HG03097 (cell line): ENCODE measurements around the gene BRINP3.

Experiments used
- ATAC-seq: cut with Tn5 transposase; IDR thresholded peaks from one replicate; pipeline ENCODE4 v1.9.1; 2021; ENCODE audit not compliant: unreplicated experiment, low FRiP score

The BRINP3 gene

DNA sequence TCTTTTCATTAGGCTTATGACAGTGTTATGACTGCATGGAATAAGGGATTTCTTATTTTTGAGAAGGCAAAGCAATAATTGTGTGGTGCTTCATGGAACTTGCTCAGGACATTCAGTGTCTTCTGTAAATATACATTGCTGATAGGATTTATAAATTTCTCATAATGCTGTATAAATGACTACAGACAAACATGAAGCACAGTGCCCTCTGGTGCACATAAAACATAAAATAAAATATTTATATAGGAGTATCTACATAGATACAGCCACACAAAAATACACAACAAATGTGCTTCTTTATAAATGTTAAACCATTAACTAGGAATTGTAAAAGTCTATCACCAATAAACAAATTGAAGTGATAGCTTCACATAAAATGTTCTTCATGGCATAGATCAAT lies 24.1 kb downstream of the BRINP3 start:
- ATAC-seq, result no peak

GRCh38 chr1:190452272-190452848 lies 25.3 kb downstream of the BRINP3 start:
- no peak for ATAC-seq

DNA sequence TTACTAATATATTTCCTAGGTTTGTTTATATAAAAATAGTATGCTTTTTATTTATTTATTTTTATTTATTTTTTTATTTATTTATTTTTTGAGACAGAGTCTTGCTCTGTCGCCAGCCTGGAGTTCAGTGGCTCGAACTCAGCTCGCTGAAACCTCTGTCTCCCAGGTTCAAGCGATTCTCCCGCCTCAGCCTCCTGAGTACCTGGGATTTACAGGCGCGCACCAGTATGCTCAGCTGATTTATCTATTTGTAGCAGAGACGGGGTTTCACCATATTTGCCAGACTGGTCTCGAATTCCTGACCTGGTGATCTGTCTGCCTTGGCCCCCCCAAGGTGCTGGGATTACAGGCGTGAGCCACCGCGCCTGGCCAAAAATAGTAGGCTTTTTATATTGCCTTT lies 33.2 kb downstream of the BRINP3 start:
- no peak for ATAC-seq

- ATAC-seq, result no peak
Observed at GRCh38 chr1:190439447-190439846, 38.2 kb downstream of the BRINP3 start.

DNA sequence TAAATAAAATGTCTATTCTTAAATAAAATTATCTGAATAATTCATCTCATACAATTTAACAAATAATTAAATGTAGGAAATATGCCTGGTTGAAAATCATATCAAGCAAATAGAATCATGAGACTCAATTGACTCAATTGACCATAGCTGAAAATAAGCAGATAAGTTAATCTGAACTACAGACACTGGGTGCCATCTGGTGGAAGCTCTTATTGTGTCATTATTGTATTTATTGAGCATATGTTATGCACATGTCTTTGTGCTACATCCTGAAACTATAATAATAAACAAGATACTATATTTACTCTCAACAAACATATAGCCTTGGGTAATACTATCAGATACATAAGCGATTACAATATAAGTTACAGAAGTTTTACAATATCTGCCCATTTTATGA lies 41.0 kb downstream of the BRINP3 start:
- ATAC-seq, result no peak

DNA sequence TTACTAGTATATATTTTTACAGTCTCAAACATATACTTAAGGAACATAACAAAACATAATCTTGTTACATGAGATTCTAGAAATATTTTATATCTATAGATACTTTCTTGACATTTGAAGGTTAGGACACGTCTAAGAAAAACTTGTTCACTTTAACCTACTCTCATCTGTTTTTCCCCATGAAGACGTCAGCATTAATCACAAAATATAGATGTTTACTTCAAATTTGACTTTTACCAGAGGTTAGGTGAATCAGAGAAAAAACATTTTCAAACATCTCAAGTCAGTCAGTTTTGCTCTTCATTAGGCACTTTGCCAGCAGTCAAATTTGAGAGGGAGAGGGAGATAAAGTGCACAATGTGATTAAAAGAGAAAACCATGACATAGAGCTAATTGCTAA lies 47.7 kb downstream of the BRINP3 start:
- no peak for ATAC-seq

DNA sequence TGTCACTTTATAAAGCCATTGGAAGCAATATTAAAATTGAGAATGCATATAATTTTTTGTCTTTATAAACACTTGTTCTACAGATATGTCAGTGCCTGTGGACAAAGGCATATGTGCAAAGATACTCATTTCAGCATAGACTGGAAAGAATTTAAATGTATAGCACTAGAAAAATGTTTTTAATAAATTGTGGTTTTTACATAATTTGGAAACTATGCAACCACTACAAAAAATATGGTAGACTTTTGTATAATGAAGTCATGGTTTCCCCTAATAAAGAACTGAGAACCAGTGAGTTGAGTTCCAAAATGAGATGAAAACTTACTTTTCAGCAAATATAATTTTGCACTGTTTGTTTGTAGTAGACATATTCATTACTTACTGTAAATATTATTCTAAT lies 48.5 kb downstream of the BRINP3 start:
- no peak for ATAC-seq

DNA sequence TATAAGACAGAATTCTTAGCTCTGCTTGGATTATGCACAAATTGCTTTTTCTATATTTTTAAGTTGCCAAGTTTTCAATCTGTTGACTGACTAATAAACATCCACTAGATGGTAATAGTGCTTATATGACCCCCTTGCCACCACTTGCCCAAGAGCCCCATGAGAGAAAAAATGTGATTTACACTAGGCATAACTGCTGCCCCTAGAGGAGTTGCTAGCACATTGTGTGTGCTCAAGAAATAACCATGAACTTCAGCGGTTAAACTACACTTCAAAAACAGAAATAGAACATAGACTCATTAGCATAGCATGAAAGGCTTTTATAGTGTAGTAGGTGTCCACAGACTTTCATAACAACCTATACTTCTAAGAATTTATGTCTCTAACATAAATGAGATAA lies 61.4 kb downstream of the BRINP3 start:
- ATAC-seq, result no peak

- no peak for ATAC-seq
Observed at GRCh38 chr1:190413142-190413541, 64.5 kb downstream of the BRINP3 start.

DNA sequence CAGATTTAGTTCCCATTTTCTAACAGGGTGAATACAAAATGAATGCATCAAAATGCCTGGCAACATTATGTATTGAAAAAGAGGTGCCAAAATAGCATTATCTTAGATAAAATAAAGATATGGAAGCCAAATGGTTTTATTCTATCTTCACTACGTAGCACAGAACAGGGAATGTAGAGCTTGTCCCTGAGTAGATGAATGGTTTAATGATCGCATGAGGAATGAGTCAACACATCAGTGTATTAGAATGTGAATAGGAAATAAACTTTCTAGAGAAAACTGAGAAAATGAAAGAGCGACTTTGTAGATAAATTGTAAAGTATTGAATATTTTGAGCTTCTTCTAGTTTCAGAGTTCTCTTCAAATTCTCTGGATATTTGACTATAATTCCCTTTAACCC lies 74.3 kb downstream of the BRINP3 start:
- ATAC-seq, result no peak

DNA sequence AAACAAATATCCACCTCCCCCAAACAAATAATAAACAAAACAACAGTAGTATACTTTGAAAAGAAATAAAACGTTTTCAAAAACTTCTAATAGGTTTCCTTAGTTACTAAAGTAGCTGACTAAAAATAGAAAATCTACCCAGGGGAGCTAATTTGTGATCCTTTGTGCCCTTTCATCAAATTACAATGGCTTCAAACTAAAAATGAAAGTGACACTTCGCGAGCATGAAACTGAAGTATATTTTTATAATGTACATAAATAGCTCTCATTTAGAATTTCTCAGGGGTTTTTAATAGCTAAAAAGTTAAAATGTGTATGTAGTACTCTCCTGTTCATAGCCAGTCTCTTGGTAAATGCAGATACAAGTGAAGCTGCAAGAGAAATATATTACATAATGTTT lies 78.4 kb downstream of the BRINP3 start:
- no peak for ATAC-seq

DNA sequence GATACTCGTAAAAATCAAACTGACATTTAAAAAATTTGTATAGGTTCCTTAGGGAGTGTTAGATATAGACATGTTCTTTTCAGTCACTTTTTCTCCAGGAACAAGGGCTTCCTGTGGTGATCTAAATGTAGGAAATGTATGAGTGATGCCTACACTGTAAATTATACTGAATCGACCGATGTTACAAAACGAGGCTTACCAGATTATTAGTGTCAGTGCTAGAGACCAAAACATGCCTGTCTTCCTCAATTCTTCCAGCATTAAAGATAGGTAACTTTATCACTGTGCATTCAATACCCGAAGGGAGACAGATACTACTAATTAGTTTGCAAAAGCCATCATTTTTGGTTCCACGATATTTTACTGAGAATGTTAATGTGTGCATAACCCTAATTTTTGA lies 86.1 kb downstream of the BRINP3 start:
- no peak for ATAC-seq

GRCh38 chr1:190377991-190378390 lies 99.7 kb downstream of the BRINP3 start:
- no peak for ATAC-seq

DNA sequence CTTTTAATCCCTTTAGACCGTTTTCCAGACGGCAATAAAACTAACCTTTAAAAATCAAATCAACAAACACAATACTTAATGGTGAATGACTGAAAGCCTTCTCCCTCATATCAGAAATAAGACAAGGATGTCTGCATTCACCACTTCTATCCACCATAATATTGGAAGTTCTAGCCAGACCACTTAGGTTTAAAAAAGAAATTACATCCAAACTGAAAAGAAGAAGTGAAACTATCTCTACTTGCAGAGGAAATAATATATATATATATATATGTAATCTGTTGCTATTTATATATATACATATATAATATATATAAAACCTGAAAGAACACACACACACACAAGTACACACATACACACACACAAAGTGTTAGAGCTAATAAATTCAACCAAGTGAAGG lies 100.4 kb downstream of the BRINP3 start:
- ATAC-seq, result no peak

- no peak for ATAC-seq
Observed at GRCh38 chr1:190376044-190376443, 101.6 kb downstream of the BRINP3 start.

DNA sequence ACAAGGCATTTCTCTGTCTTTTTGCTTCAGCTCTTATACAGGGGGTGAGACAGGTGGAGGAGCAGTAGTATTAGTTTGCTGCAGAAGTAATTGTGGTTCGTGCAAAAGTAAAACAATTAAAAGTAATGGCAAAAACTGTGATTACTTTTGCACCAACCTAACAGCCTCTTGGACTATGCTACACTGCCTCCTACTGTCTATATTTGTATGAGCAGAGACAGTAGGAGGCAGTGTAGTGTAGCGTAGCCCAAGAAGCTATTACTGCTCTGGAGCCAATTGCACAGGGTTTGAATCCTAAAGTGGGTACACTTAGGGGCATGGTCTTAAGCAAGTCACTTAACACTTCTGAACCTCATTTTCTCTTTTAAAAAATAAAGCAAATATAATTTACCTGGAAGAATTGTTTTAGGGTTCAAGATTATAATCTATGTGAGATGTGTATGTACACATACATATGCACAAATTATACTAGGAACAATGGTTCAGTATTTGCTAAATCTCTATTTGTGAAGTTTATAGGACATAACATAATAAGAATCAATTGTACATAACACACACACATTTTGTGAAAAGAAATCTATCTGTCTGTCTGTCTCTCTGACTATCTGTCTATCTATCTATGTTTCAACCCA lies 103.8 kb downstream of the BRINP3 start:
- no peak for ATAC-seq

- no peak for ATAC-seq
Observed at GRCh38 chr1:190367200-190367599, 110.5 kb downstream of the BRINP3 start.

- ATAC-seq, result no peak
Observed at GRCh38 chr1:190365283-190365682, 112.4 kb downstream of the BRINP3 start.

- no peak for ATAC-seq
Observed at GRCh38 chr1:190353538-190354101, 124.0 kb downstream of the BRINP3 start.

- no peak for ATAC-seq
Observed at GRCh38 chr1:190344454-190344853, 133.2 kb downstream of the BRINP3 start.

DNA sequence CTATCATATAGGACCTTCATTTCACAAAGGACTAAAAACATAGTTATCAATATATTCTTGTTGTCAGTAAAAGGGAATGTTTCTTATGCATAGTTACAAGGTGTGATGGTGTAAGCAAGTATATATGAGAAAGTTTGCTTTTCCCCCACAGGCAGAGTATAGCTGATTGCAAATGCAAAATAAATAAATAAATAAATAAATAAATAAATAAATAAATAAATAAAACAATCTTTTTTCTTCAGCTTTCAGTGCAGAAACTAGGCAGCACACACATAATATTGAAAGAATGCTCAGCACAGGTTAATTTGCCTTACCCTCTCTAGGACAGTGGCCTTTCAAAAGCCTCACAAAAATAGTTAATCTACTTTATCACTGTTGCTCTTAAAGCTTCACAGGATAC lies 138.8 kb downstream of the BRINP3 start:
- ATAC-seq, result no peak

DNA sequence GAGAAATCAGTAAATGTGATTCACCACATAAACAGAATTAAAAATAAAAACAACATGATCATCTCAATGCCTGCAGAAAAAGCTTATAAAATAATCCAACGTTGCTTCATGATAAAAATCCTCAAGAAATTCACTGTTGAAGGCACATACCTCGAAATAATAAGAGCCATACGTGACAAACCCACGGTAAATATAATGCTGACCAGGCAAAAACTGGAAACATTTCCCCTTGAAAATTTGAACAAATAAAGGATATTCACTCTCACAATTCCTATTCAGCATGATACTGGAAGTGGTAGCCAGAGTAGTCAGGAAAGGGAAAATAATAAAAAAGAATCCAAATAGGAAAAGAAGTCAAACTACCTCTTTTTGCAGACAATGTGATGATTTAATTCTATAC lies 148.8 kb downstream of the BRINP3 start:
- ATAC-seq, result no peak

DNA sequence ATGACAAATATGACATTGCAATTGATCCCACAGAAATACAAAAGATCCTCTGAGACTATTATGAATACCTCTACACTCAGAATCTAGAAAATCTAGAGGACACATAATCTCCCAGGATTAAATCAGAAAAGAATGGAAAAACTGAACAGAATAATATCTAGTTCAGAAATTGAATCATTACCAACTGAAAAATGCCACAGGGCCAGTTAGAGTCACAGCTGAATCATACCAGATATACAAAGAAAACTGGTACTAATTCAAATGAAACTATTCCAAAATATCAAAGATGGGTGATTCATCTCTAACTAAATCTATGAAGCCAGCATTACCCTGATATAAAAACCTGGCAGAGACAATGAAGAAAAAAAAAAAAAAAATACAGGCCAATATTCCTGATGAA lies 149.3 kb downstream of the BRINP3 start:
- ATAC-seq, result no peak
